Measurements from ENCODE around the gene PLXNA2. TPM values are rescaled to one million over a fixed set of nuclear protein-coding genes. Genes with fewer than 3 reads are reported as not detected.

The PLXNA2 gene
- total and polyA plus RNA-seq, 2 experiments from 2014 or later: 3.7 to 5.4 TPM

- H3K9me3 ChIP-seq (ENCODE audit: low read depth): no peaks in the 10 kb centered on the region
- peaks cover 18% of the 10 kb centered on the region for H3K27me3 ChIP-seq (replicated peaks; ENCODE audit: insufficient read depth)
- no peaks in the 10 kb centered on the region for H3K4me1 ChIP-seq (ENCODE audit: insufficient read depth)
- WGBS, 2 experiments (ENCODE audit: low coverage in 1 of 2, low lambda C conversion rate in 2 of 2, missing lambda C conversion rate in 2 of 2): 13 to 15% methylated on average over 5 of the region's 5 CpGs
- no peak for DNase-seq
- H3K27ac ChIP-seq: no peak overlapping the region
- no peak overlapping the region for H2AFZ ChIP-seq
- no peak overlapping the region for H3K4me2 ChIP-seq (ENCODE audit: unreplicated experiment)
- H3K9ac ChIP-seq: no peak overlapping the region
- no peak overlapping the region for H3K4me3 ChIP-seq
- TF ChIP-seq EZH2 (IDR thresholded peaks at IDR 0.05; ENCODE audit: insufficient read depth, poor library complexity, severe bottlenecking) (no peak), EZH2phosphoT487 (IDR thresholded peaks at IDR 0.05; ENCODE audit: insufficient read depth, low read depth) (no peak)
- no peaks in the 10 kb centered on the region for H3K9me2 ChIP-seq (ENCODE audit: insufficient read depth)
- no peaks in the 10 kb centered on the region for H3K79me2 ChIP-seq (ENCODE audit: insufficient read depth)
- H4K20me1 ChIP-seq (ENCODE audit: insufficient read depth): no peaks in the 10 kb centered on the region
- H3K36me3 ChIP-seq (ENCODE audit: low read depth): no peaks in the 10 kb centered on the region
- in situ Hi-C loops (cut with MboI): no loop called here
- H3F3A ChIP-seq (ENCODE audit: insufficient read depth): no peaks in the 10 kb centered on the region
Measured at GRCh38 chr1:207973898-207974568, 270.2 kb downstream of the PLXNA2 start.

DNA sequence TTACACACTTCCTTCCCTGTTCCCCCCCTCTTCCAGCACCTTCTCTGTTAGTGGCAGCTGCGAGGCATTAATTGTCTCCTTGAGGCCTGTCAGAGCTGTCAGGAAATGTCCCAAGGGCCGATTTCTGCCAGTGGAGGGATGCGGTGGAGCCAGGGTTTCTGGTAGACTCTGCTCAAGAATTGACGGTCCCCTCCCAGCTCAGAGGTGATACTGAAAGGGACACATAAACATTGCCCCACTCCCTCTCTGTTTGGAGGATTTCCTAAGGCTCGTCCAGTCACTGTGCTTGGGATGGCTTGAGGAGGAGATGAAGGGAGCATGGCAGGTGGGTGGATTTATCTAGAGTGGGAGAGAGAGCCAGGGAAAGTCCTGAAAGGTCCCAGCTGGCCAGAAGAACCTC, 271.8 kb downstream of the PLXNA2 start:
- 54 to 57% methylated on average over 5 of the region's 5 CpGs for WGBS, 2 experiments (ENCODE audit: low coverage in 1 of 2, low lambda C conversion rate in 2 of 2, missing lambda C conversion rate in 2 of 2)
- DNase-seq: no peak
- in situ Hi-C loops (cut with MboI): no loop called here

More for the DNA sequence above, 271.8 kb downstream of the PLXNA2 start:
- no peaks in the 10 kb centered on the region for H3K36me3 ChIP-seq (ENCODE audit: low read depth)
- no peak overlapping the region for H3K4me2 ChIP-seq (ENCODE audit: unreplicated experiment)
- TF ChIP-seq EZH2 (IDR thresholded peaks at IDR 0.05; ENCODE audit: insufficient read depth, poor library complexity, severe bottlenecking): no peak
- no peak for TF ChIP-seq EZH2phosphoT487 (IDR thresholded peaks at IDR 0.05; ENCODE audit: insufficient read depth, low read depth)
- H3K27ac ChIP-seq: no peak overlapping the region
- H3K4me3 ChIP-seq: no peak overlapping the region
- no peaks in the 10 kb centered on the region for H3K79me2 ChIP-seq (ENCODE audit: insufficient read depth)
- no peaks in the 10 kb centered on the region for H3F3A ChIP-seq (ENCODE audit: insufficient read depth)
- H3K27me3 ChIP-seq (replicated peaks; ENCODE audit: insufficient read depth): peaks cover 18% of the 10 kb centered on the region; the same call in 1 of the 2 replicates
- no peaks in the 10 kb centered on the region for H3K9me2 ChIP-seq (ENCODE audit: insufficient read depth)
- no peaks in the 10 kb centered on the region for H4K20me1 ChIP-seq (ENCODE audit: insufficient read depth)
- H3K9ac ChIP-seq: no peak overlapping the region
- H2AFZ ChIP-seq: no peak overlapping the region
- H3K4me1 ChIP-seq (ENCODE audit: insufficient read depth): no peaks in the 10 kb centered on the region
- H3K9me3 ChIP-seq (ENCODE audit: low read depth): no peaks in the 10 kb centered on the region

Small RNAs within 50 kb of the gene (small RNA-seq; reads per million reads assigned to genes)
- gene AL606753.1 (ENCODE audit: low read depth, low replicate concordance): not detected
